Fibroblast of villous mesenchyme (primary cell): Measurements from ENCODE around the gene MAP2K2. TPM values are rescaled to one million over a fixed set of nuclear protein-coding genes. Genes with fewer than 3 reads are reported as not detected.
"Not testable (repeated sequence)": the region's sequence is repeated elsewhere in the genome, so short reads cannot be mapped to it uniquely, and the experiment has no call there.

ENCODE experiments used
- DNase-seq: peaks from one replicate; pipeline ENCODE4 v3.0.0-alpha.2; 2010; ENCODE audit warnings: low read depth
- H3K4me3 ChIP-seq: 2 replicates; pipeline ENCODE4 v1.5.1; 2011; ENCODE audit warnings: low read depth, mild to moderate bottlenecking, low read length
- total RNA-seq: library from RNA; depleted of rRNA; stranded (reverse); fragments of >200 nt; gene quantifications from 2 replicates; pipeline ENCODE4 v1.2.3, GENCODE V29; 2012
- TF ChIP-seq, protein P1 (sequence below): IDR thresholded peaks from 2 replicates; pipeline ENCODE4 v1.5.1; 2012; ENCODE audit warnings: low read depth, mild to moderate bottlenecking, low read length; ENCODE audit not compliant: insufficient read depth

Gene MAP2K2
- total RNA-seq, result 137 and 180 TPM in 2 replicates

DNA sequence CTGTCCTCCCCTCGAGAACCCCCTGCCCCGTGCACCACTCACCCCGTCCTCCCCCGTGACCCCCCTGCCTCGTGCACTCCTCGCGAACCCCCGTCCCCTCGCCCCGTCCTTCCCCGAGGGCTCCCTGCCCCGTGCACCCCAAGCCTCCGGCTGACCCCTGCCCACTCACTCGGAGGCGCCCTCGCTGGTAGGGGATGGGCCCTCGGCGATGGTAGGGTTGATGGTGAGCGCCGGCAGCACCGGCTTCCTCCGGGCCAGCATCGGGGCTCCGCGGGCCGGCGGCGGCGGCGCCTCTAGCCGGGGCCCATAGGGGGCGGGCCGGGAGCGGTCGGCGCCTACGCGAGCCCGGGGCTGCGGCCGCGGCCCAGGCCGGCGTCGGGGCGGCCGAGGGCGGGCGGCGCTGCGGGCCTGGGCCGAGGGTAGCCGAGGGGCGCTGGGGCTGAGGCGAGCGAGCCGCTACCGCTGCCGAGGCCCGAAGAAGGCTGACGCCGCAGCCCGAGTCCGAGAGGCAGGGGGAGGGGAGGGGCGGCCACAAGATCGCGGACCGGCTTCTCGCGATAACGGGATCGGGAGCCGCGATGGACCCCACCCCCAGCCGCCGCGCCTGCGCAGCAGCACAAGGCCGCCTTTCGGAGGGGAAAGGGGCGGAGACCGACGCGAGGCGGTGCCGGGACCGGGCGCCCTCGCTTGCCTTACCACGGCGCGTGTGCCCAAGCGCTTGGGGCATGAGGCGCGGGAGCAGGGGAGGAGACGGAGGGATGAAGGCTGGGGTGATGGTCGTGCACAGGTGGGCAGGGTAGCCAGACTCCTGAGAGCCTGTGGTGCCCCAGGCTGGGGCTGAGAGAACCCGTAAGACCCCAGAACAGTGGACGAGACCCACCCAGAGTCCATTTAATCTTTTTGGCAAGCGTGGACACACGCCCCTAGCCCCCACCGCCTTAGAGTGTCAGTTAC, at the start of gene MAP2K2:
MAP2K2 (minus strand) TSS at position 508 of the 954 bp plus-strand sequence; CDS start at position 261, 247 bp downstream.
- H3K4me3 ChIP-seq, result peak within 1 kb of the TSS; percentile 90
- TF ChIP-seq, protein P1, sequence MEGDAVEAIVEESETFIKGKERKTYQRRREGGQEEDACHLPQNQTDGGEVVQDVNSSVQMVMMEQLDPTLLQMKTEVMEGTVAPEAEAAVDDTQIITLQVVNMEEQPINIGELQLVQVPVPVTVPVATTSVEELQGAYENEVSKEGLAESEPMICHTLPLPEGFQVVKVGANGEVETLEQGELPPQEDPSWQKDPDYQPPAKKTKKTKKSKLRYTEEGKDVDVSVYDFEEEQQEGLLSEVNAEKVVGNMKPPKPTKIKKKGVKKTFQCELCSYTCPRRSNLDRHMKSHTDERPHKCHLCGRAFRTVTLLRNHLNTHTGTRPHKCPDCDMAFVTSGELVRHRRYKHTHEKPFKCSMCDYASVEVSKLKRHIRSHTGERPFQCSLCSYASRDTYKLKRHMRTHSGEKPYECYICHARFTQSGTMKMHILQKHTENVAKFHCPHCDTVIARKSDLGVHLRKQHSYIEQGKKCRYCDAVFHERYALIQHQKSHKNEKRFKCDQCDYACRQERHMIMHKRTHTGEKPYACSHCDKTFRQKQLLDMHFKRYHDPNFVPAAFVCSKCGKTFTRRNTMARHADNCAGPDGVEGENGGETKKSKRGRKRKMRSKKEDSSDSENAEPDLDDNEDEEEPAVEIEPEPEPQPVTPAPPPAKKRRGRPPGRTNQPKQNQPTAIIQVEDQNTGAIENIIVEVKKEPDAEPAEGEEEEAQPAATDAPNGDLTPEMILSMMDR, result no peak
- DNase-seq, result peak; percentile 91

GRCh38 chr19:4172861-4173473, 49.0 kb upstream of the MAP2K2 start:
- no peak overlapping the region for H3K4me3 ChIP-seq
- TF ChIP-seq, protein P1, result no peak
- DNase-seq, result peak; percentile 42

DNA sequence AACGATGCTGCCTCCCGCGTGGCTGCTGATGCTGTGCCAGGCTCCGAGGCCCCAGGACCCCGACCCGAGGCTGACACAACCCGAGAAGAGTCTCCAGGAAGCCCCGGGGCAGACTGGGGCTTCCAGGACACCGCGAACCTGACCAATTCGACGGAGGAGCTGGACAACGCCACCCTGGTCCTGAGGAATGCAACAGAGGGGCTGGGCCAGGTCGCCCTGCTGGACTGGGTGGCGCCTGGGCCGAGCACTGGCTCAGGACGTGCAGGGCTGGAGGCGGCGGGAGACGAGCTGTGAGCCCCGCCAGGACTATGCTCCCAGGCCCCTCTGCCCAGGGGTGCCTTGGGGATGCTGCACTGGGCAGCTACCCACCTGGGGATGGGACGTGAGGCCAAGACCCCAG, 47.8 kb upstream of the MAP2K2 start:
- no peak for DNase-seq
- TF ChIP-seq, protein P1, result no peak
- no peak overlapping the region for H3K4me3 ChIP-seq

DNA sequence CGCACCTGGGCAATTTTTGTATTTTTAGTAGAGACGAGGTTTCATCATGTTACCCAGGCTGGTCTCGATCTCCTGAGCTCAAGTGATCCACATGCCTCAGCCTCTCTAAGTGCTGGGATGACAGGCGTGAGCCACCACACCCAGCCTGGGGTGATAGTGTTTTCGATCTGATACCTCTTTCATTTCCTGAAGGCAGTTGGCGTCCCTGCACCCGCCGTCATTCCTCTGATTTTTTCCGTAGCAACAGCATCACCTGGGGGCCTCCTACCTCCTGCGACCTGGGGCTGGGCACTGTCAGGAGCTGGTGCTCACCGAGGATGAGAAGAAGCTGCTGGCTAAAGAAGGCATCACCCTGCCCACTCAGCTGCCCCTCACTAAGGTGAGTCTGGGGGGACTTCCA, 40.3 kb upstream of the MAP2K2 start:
- no peak for DNase-seq
- no peak overlapping the region for H3K4me3 ChIP-seq
- TF ChIP-seq, protein P1, result no peak

- H3K4me3 ChIP-seq, result no peak overlapping the region
- TF ChIP-seq, protein P1, result no peak
- no peak for DNase-seq
Measured at GRCh38 chr19:4161415-4162077, 37.6 kb upstream of the MAP2K2 start.

DNA sequence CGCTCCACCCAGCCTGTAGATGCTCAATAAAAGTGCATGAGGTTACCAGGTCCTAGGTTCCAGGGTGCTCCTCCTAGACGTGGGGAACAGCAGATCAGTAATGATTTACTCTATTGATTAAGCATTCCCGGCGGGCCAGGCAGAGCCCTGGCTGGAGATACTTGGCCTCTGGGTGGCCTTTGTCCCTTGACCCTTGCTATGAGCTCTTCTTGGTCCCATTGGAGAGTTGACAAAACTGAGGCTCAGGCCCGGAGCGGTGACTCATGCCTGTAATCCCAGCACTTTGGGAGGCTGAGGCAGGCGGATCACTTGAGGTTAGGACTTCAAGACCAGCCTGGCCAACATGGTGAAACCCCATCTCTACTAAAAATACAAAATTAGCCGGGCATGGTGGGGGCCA, 34.0 kb upstream of the MAP2K2 start:
- not testable (repeated sequence) for DNase-seq

DNA sequence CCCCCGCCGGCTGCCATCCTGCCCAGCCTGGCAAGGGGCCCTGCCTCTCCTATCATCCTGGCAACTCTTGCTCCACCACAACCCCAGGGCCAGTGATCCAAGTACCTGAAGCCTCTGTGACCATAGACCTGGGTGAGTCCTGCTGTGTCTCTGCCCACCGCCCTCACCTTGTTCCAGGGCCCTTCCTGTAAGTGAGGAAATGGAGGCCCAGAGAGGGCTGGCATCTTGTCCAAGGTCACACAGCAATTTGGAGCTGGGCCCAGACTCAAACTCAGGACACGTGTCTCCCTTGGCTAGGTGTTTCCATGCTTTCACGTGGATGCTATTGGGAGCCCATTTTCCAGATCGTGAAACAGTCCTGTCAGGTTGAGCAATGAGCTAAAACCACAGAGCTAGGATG, 33.2 kb upstream of the MAP2K2 start:
- H3K4me3 ChIP-seq, result no peak overlapping the region
- TF ChIP-seq, protein P1, result no peak
- no peak for DNase-seq

More for the DNA sequence above, 34.0 kb upstream of the MAP2K2 start:
- not testable (repeated sequence) for H3K4me3 ChIP-seq
